ENCODE measurements around the gene CABLES2.
A peak's percentile ranks its signal among the peaks of the same experiment; 100 is the strongest.

CABLES2 gene, protein sequence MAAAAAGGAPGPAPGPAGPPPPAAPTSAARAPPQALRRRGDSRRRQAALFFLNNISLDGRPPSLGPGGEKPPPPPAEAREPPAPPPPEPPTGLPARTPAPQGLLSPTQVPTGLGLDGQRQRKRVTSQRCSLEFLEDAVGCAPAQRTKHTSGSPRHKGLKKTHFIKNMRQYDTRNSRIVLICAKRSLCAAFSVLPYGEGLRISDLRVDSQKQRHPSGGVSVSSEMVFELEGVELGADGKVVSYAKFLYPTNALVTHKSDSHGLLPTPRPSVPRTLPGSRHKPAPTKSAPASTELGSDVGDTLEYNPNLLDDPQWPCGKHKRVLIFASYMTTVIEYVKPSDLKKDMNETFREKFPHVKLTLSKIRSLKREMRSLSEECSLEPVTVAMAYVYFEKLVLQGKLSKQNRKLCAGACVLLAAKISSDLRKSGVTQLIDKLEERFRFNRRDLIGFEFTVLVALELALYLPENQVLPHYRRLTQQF

DNA sequence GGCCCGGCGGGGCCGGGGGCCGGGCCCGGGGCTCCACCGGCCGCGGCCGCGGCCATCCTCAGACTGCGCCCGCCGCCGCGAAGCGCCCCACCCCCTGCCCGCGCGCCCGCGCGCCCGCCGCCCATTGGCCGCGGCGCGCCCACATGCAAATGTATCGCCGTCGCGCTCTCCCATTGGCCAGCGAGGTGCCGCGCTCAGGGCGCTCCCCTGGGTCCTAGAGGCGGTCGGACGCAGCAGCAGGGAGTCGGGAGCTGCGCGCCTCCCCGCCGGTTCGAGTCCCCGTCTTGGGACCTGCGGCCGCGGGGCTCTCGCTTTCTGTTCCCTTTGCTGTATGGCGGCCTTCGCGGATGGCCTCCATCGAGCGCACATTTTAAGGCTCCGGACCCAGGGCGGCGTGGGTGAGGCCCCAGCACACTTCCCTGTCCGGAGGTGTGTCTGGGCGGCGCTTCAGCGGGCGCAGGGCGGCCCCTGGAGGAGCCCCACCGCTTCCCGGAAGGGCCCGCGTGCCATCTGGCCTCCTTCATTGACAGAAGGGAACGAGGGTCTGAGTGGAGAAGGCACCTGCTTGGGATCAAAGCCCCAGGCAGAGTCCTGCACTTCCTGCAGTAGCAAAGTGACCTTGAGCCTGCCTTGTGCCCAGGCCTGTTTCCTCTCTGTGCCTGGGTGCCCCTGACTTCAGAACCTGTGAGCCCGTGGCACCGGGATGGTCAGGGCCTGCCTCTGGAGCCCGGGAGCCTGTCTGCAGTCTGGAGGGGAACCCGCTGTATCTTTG, at the start of gene CABLES2:
Gene CABLES2 (minus strand): TSS at position 65 of the 772 bp plus-strand sequence. CDS start 9 bp downstream, at position 56.
- TF ChIP-seq, protein P1, sequence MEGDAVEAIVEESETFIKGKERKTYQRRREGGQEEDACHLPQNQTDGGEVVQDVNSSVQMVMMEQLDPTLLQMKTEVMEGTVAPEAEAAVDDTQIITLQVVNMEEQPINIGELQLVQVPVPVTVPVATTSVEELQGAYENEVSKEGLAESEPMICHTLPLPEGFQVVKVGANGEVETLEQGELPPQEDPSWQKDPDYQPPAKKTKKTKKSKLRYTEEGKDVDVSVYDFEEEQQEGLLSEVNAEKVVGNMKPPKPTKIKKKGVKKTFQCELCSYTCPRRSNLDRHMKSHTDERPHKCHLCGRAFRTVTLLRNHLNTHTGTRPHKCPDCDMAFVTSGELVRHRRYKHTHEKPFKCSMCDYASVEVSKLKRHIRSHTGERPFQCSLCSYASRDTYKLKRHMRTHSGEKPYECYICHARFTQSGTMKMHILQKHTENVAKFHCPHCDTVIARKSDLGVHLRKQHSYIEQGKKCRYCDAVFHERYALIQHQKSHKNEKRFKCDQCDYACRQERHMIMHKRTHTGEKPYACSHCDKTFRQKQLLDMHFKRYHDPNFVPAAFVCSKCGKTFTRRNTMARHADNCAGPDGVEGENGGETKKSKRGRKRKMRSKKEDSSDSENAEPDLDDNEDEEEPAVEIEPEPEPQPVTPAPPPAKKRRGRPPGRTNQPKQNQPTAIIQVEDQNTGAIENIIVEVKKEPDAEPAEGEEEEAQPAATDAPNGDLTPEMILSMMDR (IDR thresholded peaks at IDR 0.05; ENCODE audit: extremely low read depth, missing control alignments), result no peak
- DNase-seq (ENCODE audit: low spot score), result peak; percentile 99

DNA sequence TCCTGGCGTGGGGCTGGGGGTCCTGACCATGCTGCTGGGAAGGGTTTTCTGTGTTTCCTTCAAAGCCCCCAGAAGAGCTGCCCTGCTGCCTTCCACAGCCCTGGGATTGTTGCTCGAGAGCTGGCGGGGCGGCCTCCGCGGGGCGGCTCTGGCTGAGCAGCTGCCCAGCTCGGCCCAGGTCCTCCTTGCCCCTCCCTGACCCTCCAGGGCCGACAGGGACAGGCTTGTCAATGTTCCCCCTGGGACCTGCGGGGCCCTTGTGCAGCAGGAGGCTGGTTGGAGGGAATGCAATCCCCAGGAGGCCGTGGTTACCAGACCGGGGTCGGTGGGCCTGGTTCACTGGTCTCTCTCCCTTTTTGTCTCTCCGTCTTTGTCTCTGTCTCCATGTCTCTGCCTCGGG, 48.8 kb upstream of the CABLES2 start:
- no peak for DNase-seq (ENCODE audit: low spot score)
- TF ChIP-seq, protein P1 (IDR thresholded peaks at IDR 0.05; ENCODE audit: extremely low read depth, missing control alignments), result no peak

DNA sequence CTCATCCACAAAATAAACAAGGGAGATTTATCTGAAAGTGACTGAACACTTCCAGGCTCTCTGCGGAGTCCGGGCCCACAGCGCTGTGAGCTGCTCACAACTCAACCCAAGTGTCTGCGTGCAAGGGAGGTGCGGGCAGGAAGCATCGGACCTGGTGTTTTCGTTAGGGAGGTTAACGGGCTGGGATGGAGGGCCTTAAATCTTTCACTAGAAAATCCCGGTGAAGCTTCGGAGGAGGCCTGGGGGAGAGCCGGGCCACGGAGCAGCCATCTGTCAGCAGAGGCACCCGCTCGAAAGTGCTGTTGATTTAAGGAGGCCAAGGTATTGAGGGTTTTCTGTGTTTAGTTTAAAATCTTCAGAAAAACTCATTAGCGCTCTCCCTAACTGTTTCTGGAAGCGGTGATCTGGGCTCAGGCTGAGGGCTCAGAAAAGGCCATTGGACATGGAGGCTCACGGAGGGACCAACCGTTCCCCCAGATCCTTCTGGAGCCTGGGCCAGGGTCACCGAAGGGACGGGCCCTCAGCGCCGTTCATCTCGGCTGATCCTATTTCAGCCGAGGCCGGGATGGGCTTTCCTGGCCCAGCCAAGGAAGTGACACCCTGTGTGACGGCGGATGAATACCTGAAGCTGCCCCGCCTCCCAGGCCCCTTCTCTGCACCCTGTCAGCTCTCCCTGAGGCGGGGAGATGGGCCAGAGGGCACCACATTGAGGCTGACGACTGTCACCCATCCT, 48.0 kb upstream of the CABLES2 start:
- DNase-seq (ENCODE audit: low spot score), result no peak
- TF ChIP-seq, protein P1 (IDR thresholded peaks at IDR 0.05; ENCODE audit: extremely low read depth, missing control alignments), result no peak

DNA sequence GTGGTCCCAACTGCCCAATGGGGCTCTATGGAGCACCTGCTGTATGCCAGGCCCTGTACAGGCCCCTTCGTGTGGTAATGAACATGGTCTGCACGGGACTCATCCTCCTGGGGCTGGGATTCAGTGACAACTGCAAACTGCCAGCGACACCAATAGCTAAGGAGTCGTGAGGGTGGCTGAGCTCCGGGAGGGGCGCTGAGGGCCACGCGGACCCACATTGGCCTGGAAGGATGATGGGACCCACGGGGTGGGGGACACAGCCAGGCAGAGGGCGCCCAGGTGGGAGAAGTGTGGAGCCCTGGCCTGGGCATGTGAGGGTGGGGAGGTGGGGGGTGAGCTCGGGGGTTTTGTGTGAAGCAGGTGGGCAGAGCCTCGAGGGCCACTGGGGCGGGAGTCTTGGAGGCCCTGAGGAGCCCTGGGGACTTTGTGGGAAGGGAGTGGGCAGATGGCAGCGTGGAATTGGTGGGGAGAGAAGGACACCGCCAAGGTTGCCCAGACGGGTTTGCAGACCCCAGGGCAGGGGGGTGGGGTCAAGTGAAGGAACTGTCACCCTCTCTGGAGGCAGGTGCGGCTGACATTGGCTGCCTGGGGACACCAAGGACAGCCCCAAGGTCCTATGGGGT, 46.2 kb upstream of the CABLES2 start:
- TF ChIP-seq, protein P1 (IDR thresholded peaks at IDR 0.05; ENCODE audit: extremely low read depth, missing control alignments), result no peak
- no peak for DNase-seq (ENCODE audit: low spot score)

DNA sequence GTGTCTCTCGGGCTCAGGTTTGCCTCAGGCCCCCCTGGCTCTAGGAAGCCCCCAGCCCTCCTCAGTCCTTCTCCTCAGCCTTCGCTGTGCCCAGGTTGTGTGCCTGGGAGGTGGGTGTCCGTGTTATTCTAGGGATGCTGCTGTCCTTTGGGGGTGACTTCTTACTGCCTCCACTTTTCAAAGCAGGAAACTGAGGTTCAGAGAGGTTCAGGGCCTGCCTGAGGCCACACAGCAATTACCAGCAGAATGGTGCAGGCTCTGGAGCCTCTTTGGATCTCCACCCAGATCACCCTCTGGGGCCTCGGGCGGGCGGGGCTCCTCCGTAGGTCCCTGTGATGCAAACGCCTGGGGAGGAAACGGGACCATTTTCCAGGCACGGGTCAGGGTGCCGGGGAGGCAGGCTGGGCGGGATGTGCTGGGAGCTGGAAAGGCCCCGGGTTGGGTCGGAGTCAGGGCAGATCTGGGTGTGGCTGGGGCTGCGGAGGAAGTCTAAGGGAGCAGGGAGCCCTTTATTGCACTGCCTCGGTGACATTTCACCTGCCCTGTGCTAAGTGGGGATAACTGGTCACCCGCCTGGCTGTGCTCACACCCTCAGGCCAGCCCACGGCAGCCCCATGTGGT, 45.5 kb upstream of the CABLES2 start:
- TF ChIP-seq, protein P1 (IDR thresholded peaks at IDR 0.05; ENCODE audit: extremely low read depth, missing control alignments), result no peak
- no peak for DNase-seq (ENCODE audit: low spot score)

DNA sequence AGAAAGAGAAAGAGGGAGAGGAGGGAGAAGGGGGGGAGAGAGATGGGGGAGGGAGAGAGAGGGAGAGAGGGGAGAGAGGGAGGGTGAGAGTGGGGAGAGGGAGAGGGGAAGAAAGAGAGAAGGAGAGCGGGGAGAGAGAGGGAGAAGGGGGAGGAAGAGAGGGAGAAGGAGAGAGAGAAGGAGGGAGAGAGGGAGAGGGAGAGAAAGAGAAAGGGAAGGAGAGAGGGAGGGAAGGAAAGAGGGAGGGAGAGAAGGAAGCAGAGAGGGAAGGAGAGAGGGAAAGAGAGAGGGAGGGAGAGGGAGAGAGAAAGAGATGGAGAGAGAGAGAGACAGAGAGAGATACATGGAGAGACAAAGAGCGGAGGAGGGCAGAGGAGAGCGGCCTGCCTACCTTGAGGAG, 44.9 kb upstream of the CABLES2 start:
- TF ChIP-seq, protein P1 (IDR thresholded peaks at IDR 0.05; ENCODE audit: extremely low read depth, missing control alignments), result no peak
- DNase-seq (ENCODE audit: low spot score), result no peak
